ENCODE results near the gene NOL12.
"Not testable (repeated sequence)": the region's sequence is repeated elsewhere in the genome, so short reads cannot be mapped to it uniquely, and the experiment has no call there.

NOL12 gene

DNA sequence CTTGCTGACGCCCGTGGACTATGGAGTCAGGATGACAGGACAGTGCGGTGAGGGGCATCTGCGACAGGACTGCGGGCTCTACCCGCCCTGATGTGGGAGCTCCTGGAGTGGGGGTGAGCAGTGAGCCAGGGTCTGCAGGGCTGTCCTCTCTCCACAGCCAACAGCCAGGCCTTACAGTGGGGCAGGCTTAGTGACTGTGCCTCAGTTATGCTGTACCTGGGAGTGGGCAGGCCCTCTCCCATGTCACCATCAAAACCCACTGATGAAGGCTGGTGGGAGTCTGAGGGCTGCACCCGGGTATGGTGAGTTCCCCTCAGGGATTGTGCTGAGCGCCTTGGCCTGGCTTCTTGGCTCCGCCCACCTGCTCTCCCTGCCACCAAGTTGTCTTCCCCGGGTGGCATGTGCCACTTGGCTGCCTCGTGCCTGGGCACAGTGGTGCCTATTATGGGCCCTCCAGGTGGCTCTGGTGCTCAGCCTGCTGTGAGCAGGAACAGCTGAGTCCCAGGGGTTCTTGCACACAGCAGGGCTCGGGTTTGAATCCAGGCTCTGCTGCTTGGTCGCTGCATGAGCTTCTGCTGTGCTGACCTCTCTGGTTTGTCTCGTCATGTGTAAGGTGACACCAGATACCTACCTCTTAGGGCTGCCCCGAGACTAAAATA, 6.6 kb downstream of the NOL12 start:
- peaks cover 14% of the 10 kb centered on the region for H3K79me2 ChIP-seq (ENCODE audit: insufficient read depth, low read length)
- H3K27ac ChIP-seq (ENCODE audit: low read length), result no peak overlapping the region
- TF ChIP-seq, protein P1, sequence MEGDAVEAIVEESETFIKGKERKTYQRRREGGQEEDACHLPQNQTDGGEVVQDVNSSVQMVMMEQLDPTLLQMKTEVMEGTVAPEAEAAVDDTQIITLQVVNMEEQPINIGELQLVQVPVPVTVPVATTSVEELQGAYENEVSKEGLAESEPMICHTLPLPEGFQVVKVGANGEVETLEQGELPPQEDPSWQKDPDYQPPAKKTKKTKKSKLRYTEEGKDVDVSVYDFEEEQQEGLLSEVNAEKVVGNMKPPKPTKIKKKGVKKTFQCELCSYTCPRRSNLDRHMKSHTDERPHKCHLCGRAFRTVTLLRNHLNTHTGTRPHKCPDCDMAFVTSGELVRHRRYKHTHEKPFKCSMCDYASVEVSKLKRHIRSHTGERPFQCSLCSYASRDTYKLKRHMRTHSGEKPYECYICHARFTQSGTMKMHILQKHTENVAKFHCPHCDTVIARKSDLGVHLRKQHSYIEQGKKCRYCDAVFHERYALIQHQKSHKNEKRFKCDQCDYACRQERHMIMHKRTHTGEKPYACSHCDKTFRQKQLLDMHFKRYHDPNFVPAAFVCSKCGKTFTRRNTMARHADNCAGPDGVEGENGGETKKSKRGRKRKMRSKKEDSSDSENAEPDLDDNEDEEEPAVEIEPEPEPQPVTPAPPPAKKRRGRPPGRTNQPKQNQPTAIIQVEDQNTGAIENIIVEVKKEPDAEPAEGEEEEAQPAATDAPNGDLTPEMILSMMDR (IDR thresholded peaks at IDR 0.05; ENCODE audit: borderline replicate concordance, extremely low read depth, low read length, poor library complexity, severe bottlenecking), result no peak
- no peak for TF ChIP-seq EZH2 (IDR thresholded peaks at IDR 0.05; ENCODE audit: borderline replicate concordance, low read depth, low read length, severe bottlenecking)
- ATAC-seq (ENCODE audit: insufficient read depth, low read depth) (no peak), DNase-seq (no peak)
- H3K27me3 ChIP-seq (ENCODE audit: insufficient read depth, low read length, poor library complexity), result no peaks in the 10 kb centered on the region
- no peak overlapping the region for H2AFZ ChIP-seq (ENCODE audit: low read depth, low read length)
- H3K9ac ChIP-seq (ENCODE audit: low read depth, low read length), result no peak overlapping the region
- H3K9me3 ChIP-seq (ENCODE audit: insufficient read depth, low read length, severe bottlenecking), result no peaks in the 10 kb centered on the region
- no peak overlapping the region for H3K4me2 ChIP-seq (ENCODE audit: insufficient read depth, low read length)
- H3K36me3 ChIP-seq (ENCODE audit: insufficient read depth, low read length), result peaks cover 57% of the 10 kb centered on the region
- peaks cover 11% of the 10 kb centered on the region for H3K4me1 ChIP-seq (ENCODE audit: insufficient read depth, low read length)
- peaks cover 9% of the 10 kb centered on the region; the same call in 1 of the 2 replicates for H4K20me1 ChIP-seq (ENCODE audit: insufficient read depth, low read length)
- H3K4me3 ChIP-seq (ENCODE audit: low read depth in 1 of 2, low read length in 2 of 2), result no peak overlapping the region

GRCh38 chr22:37694131-37694530, 8.0 kb downstream of the NOL12 start:
- peaks cover 43% of the 10 kb centered on the region for H3K36me3 ChIP-seq (ENCODE audit: insufficient read depth, low read length)
- H3K9ac ChIP-seq (ENCODE audit: low read depth, low read length); H3K27ac ChIP-seq (ENCODE audit: low read length); H3K9me3 ChIP-seq (ENCODE audit: insufficient read depth, low read length, severe bottlenecking); H2AFZ ChIP-seq (ENCODE audit: low read depth, low read length); DNase-seq; H3K4me3 ChIP-seq (ENCODE audit: low read depth in 1 of 2, low read length in 2 of 2); H3K4me2 ChIP-seq (ENCODE audit: insufficient read depth, low read length); H3K79me2 ChIP-seq (ENCODE audit: insufficient read depth, low read length); ATAC-seq (ENCODE audit: insufficient read depth, low read depth); H3K27me3 ChIP-seq (ENCODE audit: insufficient read depth, low read length, poor library complexity); H3K4me1 ChIP-seq (ENCODE audit: insufficient read depth, low read length); H4K20me1 ChIP-seq (ENCODE audit: insufficient read depth, low read length): not testable (repeated sequence)

DNA sequence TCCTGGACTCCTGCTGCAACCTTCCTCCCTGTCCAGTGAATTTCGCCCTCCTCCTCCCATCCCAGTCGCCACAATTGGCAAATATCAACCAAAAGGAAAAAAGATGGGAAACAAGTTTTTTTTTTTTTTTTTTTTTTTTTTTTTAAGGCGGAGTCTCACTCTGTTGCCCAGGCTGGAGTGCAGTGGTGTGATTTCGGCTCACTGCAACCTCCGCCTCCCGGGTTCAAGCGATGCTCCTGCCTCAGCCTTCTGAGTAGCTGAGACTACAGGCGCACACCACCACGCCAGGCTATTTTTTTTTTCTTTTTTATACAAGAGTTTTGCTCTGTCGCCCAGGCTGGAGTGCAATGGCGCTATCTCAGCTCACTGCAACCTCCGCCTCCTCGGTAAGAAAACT, 10.1 kb downstream of the NOL12 start:
- H3K4me2 ChIP-seq (ENCODE audit: insufficient read depth, low read length); DNase-seq; H3K27ac ChIP-seq (ENCODE audit: low read length); H2AFZ ChIP-seq (ENCODE audit: low read depth, low read length); ATAC-seq (ENCODE audit: insufficient read depth, low read depth); H3K27me3 ChIP-seq (ENCODE audit: insufficient read depth, low read length, poor library complexity); H4K20me1 ChIP-seq (ENCODE audit: insufficient read depth, low read length); H3K79me2 ChIP-seq (ENCODE audit: insufficient read depth, low read length); H3K4me3 ChIP-seq (ENCODE audit: low read depth in 1 of 2, low read length in 2 of 2); H3K9me3 ChIP-seq (ENCODE audit: insufficient read depth, low read length, severe bottlenecking); H3K9ac ChIP-seq (ENCODE audit: low read depth, low read length); H3K4me1 ChIP-seq (ENCODE audit: insufficient read depth, low read length): not testable (repeated sequence)
- peaks cover 25% of the 10 kb centered on the region for H3K36me3 ChIP-seq (ENCODE audit: insufficient read depth, low read length)

DNA sequence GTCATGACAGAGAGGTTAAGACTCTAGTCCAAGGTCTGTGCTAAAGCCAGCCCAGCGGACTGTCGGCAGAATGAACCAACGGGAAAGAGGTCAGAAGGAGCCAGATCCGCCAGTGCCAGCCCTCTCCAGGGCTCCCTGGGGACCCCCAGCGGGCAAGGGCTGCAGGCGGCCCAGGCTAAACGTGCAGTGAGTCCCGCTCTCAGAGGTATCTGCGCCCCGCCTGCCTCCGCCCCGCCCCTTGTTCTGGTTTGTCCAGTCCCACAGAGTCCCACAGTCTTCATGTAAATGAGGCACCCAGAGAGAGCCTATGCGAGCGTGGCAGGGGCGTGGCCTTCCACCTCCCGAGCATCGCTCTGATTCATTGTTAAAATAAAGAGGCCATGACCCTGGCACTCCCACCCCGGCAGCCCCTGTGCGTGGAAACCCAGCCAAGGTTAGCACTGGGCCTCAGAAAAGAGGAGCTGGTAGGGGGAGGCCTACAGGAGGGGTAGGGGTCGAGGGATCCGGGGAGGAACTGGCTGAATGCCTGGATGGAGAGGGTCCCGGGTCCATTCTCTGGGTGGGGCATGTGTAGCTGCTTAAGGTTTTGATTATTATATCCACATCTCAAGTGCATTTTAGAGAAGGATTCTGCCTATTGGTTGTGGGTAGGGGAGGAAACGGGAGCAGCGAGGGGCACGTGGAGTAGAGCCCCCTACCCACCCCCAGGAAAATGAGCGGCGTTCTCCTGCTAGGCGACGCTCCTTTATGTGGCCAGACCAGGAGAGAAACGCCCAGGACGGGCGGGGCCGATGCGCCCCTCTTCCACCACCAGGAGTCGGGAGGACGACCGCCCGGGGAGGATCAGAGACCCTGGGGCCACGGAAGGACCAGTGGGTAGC, 10.8 kb downstream of the NOL12 start, which contains the start of gene TRIOBP:
Gene TRIOBP, plus strand, starts transcription at position 392 of the 881 bp plus-strand sequence. CDS start 4,318 bp downstream, outside the sequence.
- ATAC-seq (ENCODE audit: insufficient read depth, low read depth) (peak; percentile 91), DNase-seq (peak; percentile 77)
- no peak within 1 kb of the TSS for H3K4me3 ChIP-seq (ENCODE audit: low read depth in 1 of 2, low read length in 2 of 2)
- H3K27ac ChIP-seq (ENCODE audit: low read length), result no peak within 1 kb of the TSS
- no peaks in the 10 kb centered on the region for H3K27me3 ChIP-seq (ENCODE audit: insufficient read depth, low read length, poor library complexity)
- H4K20me1 ChIP-seq (ENCODE audit: insufficient read depth, low read length), result 0 out of 2 replicates have a peak, but pooled peaks cover 6% of the 10 kb centered on the region
- H3K79me2 ChIP-seq (ENCODE audit: insufficient read depth, low read length), result no peaks in the 10 kb centered on the region
- H3K36me3 ChIP-seq (ENCODE audit: insufficient read depth, low read length), result peaks cover 19% of the 10 kb centered on the region
- H3K4me2 ChIP-seq (ENCODE audit: insufficient read depth, low read length), result no peak within 1 kb of the TSS
- no peak within 1 kb of the TSS for H3K9ac ChIP-seq (ENCODE audit: low read depth, low read length)
- H3K9me3 ChIP-seq (ENCODE audit: insufficient read depth, low read length, severe bottlenecking), result no peaks in the 10 kb centered on the region
- no peaks in the 10 kb centered on the region for H3K4me1 ChIP-seq (ENCODE audit: insufficient read depth, low read length)
- H2AFZ ChIP-seq (ENCODE audit: low read depth, low read length), result no peak within 1 kb of the TSS
- no peak for TF ChIP-seq EZH2 (IDR thresholded peaks at IDR 0.05; ENCODE audit: borderline replicate concordance, low read depth, low read length, severe bottlenecking)
- TF ChIP-seq, protein P1 (IDR thresholded peaks at IDR 0.05; ENCODE audit: borderline replicate concordance, extremely low read depth, low read length, poor library complexity, severe bottlenecking), result no peak

All from DND-41 (cell line).